ENCODE results near the gene SMIM44.

SMIM44 gene

DNA sequence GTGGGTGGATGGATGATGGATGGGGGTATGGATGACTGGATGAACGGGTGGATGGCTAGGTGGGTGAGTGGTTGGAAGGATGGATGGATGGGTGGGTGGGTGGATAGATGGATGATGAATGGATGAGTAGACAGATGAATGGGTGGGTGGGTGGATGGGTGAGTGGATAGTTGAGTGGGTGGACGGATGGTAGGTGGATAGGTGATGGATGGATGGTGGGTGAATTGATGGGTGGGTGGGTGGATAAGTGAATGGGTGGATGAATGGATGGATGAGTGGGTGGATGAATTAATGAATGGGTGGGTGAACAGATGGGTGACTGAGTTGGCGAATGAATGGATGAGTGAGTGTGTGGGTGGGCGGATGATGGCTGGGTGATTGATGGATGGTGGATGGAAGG is 7.8 kb downstream of the SMIM44 start:
- no peak for DNase-seq

GRCh38 chr19:3474614-3475013 is 8.6 kb downstream of the SMIM44 start:
- DNase-seq = no peak

DNA sequence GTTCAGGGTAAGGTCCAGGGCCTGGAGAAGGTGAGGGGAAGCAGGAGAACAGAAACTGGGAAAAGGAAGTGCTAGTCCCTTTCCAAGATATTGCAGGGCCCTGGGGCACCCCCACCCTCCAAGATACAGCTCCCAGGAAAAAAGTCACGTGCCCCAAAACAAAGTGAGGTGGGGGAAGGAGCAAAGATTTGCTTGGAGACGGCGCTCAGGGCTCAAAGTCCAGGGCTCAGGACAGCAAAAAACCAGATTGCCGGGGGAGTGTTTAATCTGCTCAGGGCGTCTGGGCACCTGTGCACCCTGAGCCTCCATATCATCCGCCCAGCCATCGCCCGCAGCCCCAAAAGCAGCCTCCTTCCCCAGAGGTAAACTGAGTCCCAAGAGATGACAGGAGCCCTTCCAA is 9.2 kb downstream of the SMIM44 start:
- no peak for DNase-seq

DNA sequence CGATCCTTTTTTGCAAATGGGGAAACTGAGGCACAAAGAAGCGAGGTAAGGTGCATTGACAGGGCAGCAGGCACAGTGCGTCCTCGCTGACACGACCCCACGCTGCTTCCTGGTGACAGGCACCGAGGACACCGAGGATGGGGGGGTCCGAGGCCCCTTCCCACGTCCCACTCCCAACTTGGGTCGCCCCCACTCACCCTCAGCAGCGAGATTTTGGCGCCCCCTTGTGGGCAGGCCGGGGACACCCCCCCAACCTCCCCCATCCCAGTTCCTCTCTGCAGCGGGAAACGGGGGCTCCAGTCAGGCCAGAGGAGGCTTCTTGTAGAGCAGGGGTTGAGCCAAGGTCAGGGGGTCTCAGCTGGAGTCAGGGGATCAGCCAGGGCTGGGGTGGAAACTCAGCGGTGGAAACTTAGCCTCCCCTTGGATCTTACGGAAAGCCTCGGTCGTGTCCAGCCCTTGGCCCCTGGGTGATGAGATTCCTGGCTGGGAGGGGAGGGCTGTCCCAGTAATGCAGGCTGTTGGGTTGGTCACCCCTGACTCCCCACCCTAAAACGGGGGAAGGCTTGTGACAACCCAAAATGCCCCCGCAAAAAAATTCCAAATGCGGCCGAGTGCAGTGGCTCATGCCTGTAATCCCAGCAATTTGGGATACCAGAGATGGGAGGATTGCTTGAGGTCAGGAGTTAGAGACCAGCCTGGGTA is 11.1 kb downstream of the SMIM44 start:
- DNase-seq = no peak

DNA sequence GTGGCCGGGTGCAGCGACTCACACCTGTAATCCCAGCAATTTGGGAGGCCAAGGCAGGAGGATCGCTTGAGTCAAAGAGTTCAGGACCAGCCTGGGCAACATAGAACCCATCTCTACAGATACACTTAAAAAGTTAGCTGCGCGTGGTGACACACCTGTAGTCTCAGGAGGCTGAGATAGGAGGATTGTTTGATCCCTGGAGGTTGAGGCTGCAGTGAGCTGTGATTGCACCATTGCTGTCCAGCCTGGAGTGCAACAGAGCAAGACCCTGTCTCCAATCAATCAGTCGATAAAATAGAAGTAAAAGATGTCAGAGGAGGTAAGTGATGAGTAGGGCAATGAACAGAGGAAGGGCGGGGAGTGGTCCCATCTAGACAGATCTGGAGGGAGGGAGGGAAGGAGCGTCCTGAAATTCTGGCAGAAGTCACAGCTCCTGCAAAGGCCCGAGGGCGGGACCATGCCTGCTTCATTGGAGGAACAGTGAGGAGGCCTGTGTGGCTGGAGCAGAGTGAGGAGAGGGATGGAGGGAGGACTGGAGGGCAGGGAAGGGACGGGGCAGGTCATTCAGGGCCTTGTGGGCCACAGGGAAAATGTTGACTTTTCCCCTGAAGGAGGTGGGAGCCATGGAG is 12.6 kb downstream of the SMIM44 start:
- no peak for DNase-seq

- DNase-seq = no peak
Observed at GRCh38 chr19:3469638-3470499, 13.4 kb downstream of the SMIM44 start.

- DNase-seq = no peak
Observed at GRCh38 chr19:3468211-3468610, 15.0 kb downstream of the SMIM44 start.

- no peak for DNase-seq
Observed at GRCh38 chr19:3467437-3468198, 15.6 kb downstream of the SMIM44 start.

DNA sequence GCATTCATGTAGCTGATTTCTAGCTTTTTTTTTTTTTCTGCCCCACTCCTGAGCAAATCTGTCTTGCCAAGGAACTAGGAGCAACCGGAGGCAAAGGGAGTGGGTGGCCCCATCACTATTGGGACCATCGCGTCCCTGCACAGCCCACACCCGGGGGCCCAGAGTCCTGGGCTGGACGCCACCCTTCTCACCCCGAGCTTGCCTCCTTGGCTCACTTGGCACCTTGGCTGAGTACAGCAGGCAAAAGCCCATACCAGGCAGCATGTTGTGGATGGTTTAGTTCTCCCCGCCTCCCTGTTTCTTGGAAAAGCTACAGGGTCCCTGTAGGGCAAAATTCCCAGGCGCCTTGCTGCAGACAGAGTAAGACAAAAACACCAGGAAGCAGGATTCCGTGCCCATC is 16.6 kb downstream of the SMIM44 start:
- DNase-seq = no peak

DNA sequence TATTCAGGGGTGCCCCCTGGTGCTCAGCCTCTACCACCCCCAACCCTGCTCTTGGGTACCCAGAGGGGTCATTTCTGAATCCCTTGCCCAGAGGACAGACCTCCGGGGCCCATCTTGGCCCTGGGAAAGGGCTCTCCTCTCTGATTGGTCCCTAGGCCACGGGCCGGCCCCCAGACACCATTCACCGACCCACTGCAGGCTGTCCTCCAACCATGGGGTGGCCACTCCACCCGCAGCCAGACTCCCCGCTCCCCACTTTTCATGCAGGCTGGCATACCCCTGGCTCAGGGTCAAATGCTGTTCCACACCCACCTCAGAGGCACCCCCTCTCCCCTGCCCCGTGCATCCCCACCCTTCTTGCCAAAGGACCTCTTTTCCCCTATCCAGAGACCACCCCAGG is 17.7 kb downstream of the SMIM44 start:
- DNase-seq = no peak

DNA sequence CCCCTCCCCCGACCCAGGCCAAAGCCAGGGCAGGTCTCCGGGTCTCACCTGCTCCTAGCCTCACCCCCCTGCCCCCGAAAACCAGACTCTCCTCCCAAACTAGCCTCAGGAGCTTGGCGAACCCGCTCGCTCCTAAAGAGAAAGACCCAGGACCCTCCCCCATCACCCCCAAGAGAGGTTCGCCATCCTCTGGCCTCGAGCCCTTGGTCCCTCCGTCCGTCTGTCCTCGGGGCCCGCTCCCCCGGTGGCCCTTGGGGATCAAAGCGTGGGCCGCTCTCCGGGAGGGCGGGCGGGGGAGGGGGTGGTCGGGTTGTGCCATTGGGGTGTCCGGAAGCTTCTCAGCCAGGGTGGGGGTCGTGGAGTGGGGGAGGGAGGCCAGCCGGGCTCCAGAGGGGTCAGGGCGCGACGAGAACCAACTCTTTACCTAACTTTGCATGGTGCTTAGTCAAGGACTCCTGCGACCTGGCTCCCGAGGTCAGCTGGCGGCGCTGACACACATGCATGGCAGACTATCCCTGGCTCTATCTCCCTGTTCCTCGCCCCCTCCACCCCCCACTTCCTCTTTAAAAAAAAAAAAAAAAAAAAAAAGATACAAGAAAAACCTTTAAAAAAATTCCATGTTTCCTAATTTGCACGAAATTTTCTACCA is 18.5 kb downstream of the SMIM44 start:
- no peak for DNase-seq

DNA sequence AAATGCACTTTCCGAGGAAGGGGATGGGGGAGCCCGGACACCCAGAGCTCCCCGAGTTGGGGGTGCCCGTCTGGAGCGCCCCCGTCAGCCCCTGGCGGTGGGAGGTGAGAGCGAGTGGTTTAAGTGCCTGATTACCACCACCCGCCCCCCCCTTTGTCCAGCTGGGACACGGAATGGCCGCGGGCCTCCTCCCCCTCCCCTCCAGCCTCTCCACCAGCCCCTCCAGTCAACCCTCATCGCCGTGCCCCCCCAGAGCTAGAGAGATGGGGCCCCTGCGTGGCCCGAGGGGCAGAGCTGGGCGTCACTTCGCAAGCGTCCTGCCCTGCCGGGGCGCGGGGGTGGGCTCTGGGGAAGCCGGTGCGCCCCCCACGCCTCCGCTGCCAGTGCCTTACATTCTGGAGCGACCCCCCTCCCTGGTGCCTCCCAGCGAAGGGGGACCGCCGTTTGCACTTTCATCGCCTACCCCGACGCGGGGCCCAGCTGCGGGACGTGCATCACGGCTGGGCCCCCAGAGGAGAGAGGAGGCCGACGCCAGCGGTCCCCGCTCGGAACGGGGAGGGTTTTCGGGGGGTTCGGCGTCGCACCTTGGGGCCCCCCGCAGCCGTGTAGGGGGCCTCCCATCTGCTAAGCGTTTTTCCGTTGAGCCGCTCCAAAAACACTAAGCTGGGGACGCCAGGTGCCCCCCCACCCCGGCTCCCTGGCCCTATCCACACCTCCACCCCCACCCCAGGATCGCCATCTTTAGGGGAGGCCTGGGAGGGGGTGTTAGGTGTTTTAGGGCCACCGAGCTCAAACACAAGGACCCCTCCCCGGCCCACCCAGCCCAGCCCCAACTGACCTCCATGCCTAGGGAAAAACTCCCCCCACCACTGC is 19.3 kb downstream of the SMIM44 start:
- DNase-seq = no peak

GRCh38 chr19:3462991-3463713 is 20.1 kb downstream of the SMIM44 start:
- no peak for DNase-seq

DNA sequence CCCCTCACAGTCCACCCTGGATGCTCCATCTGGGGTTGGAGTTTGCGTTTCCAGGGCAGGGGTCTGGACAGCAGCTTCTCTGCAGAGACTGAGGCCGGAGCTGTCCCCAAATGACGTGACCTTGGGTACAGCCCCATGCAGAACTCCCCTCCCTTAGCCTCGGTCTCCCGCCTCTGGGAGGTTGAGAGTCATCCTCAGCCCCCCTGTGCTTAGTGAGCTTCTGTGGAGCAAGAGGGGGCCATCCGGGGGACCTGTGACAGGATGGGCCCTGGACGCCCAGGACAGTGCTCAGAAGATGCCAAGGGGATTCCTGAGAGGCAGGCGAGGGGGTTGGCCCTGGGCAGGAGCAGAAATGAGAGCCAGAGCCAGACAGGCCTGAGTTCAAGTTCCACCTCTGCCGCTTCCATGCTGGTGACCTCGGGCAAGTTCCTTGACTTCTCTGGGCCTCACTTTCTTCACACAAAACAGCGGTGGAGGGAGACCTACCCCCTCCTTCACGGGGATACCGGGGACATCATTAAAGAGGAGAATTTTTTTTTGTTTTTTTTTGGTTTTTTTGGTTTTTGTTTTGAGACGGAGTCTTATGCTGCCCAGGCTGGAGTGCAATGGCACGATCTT is 23.2 kb downstream of the SMIM44 start:
- DNase-seq = no peak

GRCh38 chr19:3459089-3459881 is 24.0 kb downstream of the SMIM44 start:
- DNase-seq = no peak

DNA sequence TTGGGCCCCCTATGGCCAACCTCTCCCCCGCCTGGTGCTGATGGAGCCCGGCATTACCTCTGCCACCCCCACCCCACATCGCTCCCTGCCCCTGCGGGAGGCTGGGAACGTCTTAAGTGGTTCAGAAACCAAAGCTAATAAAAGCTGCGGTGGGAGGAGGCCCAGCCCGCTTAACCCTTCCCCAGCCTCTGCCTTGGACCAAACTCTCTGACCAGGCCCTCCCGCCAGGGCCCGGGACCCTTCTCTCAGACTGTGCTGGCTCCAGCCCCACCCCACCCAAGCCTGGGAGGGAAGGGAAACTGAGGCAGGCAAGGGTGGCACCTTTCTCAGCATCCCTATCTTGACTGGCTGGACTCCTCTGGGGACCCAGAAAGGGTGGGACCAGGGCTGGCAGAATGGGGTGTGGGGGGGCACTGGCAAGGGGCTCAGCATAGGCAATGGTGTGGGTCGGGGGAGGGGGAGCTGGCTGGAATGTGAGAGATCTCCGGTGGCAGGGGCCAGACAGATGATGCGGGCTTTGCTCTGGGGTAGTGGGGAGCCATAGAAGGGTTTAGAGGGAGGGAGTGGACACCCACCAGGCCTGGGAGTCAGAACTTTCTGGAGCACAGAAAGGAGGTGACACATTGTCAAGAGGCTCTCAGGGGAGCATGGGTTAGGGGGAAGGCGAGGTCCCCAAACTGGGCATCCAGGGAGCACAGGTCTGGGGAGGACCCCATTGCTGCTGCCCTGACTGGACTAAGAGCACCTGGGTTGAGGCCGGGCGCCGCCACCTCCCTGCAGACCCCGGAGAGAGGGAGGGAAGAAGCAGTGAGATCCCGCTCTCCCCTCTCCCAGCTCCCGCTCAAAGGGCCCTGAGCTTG is 24.8 kb downstream of the SMIM44 start:
- no peak for DNase-seq

DNA sequence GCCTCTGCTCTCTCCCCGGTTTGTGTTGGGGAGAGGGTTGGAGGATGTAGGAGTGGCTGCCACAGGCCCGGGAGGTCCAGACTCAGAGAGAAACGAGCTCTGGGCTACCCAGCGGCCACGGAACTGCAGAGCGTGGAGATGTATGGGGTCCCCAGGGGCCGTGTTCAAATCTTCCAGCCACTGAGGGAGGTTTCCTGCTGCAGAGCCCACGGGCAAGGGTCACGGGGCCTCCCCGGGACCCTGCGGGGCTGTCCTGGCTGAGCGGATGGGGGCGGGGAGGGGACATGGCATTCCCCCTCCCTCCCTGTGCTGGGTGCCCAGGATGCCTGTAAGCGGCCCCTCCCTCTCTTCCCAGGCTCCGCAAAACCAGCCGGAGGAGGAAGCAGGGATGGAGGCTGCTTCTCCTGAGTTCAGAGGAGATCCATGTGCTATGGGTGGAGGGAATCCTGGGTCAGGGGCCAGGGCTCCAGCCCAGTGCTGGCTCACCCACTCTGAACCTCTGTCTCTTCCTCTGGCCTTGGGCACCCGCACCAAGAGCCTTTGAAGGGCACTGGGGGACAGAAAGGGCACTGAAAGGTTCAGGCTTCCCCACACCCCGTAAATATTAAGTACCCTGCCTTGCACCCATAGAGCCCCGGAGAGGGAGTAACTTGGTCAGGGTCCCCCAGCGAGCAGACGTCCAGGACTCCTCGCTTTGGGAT is 25.6 kb downstream of the SMIM44 start:
- DNase-seq = no peak
